ENCODE measurements around the gene LGR6.
"Not testable (repeated sequence)": the region's sequence is repeated elsewhere in the genome, so short reads cannot be mapped to it uniquely, and the experiment has no call there.

The LGR6 gene

DNA sequence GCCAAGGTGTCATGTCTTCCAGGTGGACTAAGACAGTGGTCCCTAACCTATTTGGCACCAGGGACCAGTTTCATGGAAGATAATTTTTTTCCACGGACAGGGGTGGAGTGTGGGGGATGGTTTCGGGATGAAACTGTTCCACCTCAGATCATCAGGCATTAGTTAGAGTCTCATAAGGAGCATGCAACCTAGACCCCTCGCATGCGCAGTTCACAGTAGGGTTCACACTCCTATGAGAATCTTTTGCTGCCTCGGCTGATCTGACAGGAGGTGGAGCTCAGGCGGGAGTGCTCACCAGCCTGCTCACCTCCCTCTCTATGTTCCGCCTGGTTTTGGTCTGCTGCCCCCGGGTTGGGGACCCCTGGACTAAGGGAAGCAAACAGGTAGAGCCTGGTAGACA is 30.9 kb downstream of the LGR6 start:
- no peak for DNase-seq

DNA sequence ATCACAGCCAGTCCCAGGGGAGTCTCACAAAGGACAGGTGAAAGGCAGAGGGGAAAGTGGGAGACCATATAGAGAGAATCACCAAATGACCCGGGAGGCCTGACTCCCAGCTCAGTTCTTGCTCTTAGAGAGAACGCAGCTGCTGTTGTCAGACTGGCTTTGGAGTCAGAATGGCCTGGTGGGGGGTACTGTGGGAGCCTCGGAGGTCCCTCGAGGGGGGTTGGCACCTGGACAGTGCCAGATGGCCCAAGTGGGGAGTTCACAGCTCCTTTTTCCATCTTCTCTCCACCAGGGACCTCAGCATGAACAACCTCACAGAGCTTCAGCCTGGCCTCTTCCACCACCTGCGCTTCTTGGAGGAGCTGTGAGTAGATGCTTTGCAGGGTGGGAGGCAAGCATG is 31.5 kb downstream of the LGR6 start:
- DNase-seq = no peak

DNA sequence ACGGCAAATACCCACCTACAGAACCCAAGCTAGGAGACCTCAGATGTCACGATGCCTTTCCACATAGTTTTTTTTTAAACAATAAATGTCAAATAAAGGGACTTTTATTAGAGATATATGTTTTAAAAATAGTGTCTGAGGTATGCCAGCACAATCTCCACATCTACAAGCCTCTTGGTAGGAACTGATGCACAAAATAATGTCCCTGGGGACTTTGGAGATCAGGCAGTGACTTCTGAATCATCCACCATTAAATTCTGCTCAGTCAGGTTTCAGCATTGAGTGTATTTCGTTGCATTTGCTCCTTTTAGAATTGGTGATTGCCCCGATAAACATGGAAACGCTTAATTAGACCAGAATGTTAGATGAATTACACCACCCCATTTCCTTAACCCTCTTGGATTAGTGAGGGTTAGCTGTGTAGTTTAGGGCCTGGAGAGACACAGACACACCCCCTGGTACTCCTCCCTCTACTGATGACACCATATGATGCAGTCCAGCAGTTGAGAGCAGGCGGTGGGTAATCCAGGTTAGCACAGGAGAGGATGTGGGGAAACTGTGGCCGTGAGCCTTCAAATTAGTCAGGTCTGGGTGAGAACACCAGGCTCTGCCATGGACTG is 33.6 kb downstream of the LGR6 start:
- peak in 1 of 5 experiments; percentile 70 for DNase-seq

DNA sequence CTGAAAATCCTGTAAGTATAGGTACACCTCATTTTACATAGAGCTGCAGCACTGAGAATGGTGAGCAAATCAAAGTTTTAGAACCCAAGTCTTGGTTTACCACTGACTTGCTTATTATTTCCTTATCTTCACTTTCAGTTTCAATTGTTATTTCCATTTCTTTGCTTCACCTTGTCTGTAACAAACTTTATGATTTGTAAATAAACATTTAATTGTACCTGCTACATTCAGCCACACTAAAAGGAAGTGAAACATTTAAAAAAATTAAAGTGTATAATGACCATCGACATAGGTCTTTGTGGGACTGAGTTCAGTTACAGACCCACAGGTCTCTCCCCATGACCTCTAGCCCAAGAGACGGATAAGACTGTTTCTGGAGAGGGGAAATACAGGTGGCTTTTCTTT is 34.4 kb downstream of the LGR6 start:
- peak in 1 of 5 experiments; percentile 66 for DNase-seq

DNA sequence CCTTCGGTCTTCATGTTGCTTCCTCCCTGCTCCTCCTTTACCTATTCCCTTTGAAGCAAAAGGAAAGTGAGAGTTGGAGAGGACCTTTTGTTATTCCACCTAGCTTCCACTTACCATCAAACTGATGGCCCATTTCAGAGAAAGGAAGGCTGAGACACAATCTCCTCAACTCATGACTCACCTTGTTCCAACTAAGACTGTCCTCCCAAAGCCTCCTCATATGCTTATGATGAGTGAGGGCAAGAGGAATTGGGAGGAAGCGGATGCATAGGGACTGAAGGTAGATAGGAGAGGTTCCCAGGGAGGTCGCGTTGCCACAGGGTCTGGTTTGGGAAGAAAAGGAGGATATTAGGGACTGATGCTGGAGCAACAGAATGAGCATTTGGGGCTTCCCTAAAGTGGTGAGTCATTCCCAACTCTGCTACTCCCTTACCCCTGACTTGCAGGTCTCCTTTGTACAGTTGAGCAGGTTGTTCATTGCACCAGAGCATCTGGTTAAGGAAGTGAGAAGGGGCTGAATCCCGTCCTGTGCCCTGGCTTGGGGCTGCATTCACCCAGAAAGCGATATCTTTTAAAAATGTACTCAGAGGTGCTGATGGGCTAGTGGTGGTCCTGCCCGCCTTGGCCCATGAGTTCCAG is 35.0 kb downstream of the LGR6 start:
- no peak for DNase-seq

DNA sequence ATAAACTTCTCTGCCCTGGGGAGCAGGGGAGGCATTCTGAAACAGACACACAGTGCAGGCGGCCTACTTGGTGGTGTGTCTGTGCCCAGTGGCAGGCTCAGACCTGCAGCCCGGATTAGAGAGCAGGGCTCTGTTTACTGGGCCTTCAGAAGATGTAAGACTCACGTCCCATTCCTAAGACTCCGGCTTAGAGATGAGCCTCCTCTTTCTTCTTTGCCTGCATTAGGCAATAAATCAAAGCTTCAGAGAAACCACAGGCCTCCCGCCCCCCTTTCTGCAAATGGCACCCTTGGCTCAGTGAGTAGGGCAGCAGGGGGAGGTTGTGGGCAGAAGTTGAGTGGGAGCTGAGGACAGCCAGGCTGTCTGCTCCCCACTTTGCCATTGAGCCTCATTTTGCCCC is 35.8 kb downstream of the LGR6 start:
- no peak for DNase-seq

DNA sequence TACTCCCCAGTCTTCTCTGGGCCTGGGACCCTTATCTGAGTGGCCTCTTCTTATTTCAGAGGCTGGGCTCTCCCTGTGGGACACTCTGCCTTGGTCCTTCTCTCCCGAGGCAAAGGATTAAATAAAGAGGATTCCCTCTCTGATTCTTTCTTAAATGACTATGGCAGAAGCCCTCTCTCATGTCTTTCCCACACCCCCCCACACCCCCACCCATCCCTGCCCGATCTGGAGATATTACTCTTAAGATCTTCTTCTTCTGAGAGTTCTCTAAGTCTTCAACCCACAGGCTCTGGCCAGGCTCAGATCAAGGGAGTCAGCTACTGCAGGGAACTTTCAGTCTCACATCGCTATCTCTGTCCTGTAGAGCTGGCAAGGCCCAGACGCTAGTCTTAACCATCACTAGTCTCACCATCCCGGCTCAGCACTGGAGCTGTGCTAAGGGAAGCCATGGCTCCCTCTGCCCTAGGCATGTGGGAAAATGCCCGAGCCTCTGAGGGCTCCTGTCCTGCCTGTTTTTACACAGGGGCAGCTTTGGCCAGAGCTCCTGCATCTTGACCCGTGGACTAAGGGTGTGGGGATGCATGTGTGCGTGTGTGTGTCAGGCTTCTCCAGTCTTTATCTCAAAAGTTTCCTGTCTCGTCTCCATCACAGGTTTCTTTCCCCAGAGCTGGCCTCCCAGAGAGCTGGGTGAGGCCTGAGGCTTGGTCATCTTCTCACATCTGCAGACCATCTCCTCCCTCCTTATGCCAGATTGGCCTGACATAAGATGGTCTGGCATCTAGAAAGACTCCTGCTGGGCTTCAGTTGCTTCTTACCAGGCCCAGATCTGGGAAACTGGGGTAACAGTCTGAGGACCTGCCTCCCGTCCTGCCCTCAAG is 36.7 kb downstream of the LGR6 start:
- no peak for DNase-seq

DNA sequence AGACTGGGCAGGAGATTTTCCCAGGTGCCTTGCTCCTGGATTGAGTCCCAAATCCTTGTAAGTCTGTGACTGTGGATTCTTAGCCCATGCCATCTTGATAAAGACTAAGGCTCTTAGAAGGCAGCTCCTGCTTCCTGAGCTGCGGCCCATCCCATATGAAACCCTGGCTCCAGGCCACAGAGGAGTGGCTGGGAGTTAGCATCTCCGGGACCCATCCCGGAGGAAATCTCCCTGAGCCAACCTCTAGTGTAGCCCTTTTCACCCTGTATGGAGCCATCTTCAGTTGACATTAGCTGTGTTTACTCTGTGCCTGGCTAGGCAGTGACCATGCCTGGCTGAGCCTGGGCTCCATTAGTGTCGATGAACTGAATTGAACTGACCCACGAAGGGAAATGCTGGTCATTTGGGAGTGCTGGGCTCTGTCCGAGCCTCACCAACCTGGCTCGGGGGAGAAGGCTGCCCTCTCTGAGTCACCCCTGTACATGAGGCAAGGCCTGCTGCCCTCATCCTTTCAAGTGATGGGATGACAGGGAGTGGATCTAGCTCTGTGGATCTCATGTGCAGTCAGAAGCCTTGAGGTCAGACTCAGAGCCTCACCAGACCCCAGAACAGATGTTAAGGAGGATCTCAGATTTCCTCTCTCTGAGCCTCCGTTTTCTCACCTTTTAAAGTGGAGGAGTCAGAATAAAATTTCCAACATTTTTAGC is 37.5 kb downstream of the LGR6 start:
- no peak for DNase-seq

DNA sequence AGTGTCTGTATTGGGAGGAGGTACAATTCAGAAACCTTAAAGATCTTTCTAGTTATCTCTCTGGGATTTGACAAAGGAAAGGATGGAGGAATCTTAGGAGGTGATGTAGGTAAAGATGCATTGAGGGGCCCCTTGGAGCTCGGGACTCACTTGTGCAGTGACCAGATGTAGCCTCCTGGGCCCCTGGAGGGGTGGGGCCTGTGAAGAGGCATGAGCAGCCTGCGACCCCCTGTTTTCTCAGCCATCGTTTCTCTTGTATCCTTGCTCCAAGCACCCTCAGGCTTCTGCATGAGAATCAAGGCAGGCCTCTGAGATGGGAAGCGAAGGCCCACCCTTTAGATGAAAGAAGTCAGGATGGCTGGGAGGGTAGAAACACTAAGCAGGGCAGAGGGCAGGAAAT is 39.6 kb downstream of the LGR6 start:
- DNase-seq = no peak

DNA sequence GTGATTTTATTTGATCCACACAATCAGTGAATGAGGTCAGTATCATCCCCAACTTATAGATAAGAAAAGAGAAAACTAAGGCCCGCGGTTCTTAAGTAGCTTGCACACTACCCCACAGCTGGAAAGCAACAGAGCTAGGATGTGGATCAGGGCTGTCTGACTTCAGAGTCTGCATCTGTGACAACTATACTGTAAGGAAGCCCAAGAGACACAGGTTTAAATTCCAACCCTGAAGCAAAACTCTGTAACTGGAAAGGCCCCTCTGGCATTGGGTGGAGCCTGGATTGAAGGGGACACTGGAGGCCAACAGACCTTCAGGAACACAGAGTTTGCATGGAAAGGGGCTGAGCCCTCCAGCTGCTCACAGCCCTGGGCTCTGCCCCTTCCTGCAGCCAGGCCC is 40.2 kb downstream of the LGR6 start:
- no peak for DNase-seq

DNA sequence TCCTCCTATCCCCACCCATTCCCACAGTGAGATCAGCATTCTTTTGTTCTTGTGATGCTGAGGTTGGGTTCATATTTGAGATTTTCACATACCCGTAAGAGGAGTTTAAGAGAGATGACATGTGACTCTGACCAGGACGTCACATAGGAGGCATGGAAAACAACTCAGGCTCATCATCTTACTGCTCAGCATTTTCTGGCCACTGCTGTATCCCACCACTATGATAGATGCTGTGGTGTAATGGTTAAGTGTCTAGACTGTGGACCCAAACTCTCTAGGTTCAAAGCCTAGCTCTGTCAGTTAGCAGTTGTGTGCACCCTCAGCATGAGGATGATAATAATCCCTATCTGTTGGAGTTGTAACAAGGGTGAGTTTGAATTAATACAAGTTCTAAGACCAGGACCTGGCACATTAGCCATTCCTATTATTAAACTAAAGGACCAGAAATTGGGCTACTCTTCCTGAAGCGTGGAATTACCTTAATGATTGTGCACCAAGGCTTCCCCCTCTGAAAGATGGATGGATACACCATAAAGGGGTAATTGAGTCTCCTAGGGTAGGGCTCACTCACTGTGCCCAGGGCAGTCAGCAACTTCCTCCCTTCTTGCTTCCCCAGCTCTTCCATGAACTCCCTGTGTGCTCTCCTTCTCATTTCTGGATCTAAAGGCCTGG is 40.9 kb downstream of the LGR6 start:
- DNase-seq = no peak

DNA sequence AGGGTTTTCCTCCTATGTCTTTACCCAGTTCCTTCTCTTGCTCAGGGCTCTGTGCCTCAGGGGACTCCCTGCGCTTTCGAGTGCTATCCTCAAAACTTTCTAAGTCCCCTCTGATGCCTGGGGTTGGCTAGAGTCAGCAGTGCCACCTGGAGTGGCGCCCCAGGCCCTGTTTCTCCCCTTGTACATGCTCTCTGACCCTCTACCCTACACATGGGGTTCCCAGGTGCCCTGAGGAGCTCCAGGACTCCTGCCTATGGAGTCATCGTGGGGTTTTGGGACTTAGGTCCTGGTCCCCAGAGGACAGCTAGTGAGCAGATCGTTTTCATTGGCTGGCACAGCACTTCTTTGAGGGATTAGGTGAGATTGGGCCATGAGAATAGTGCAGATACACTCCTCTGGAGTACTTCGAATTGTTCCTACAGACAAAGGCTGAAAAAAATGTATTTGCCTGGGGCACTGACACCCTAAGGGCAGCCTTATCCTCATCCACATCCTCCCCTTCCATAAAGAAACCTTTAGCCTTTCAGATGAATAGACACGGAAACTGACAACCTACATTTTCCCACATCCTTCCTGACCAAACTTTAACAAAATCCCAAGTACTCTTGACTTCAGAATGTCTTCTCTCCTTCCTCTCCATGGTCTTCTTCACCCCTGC is 41.5 kb downstream of the LGR6 start:
- no peak for DNase-seq

DNA sequence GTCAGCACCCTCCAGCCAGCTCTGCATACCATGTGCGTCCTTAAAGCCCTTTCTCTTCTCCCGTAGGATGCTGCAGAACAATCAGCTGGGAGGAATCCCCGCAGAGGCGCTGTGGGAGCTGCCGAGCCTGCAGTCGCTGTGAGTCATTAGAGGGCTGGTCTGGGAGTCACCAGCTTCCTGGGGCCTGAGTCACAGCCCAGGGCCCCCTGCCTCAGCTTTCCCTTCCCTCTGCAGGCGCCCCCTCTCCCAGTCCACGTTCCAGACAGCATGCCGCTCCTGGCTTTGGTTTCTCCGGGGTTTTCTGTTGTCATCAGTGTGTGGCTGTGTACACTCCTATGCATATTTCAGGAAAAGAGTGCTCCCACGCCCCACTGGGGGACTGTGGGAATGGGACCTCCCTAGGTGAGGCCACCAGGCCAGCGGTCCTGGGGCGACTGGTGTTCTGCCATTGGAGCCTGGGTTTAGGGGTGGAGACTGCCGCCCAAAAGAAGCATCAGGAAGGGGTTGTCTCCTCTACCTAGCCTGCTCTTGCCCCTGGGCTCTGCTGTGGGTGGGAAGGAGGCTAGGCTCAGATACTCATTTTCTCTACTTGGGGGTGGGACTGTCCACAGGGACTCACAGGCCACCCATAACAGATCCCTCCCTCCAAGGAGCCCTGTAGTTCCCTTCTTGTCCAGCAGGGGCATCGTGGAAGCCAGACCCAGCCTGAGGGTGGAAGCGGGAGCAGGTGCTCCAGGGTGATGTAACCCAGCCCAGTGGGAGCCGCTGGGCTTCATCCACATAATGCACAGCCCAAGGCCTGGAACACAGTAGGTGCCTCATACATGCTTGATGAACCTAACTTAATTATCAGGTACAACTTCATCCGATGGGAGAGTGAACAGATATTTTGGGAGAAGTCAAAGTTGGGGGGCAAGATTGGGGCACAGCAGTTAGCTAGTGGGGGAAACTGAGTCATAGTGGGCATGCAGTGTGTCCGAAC is 42.5 kb downstream of the LGR6 start:
- DNase-seq = peak; percentile 23 to 61 (median 44)

DNA sequence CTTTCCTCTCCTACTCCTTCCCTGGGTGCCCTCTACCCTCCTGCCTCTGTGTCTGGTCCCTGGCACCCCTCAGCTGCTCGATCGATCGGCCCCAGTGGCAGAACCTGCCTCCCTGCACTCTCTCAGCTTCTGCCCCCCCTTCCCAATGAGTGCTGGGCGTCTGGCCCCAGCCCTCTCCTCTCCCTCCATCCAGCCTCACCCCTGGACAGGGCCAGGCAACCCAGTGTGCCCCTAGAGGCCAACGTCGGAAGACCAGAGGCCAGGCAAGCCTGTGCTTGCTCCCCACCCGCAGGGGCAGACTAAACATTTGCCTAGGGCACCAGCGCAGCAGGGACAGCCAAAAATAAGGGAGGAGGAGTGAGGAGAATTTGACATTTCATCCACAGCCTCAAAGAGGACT is 43.5 kb downstream of the LGR6 start:
- peak in 2 of 5 experiments; percentile 6 to 40 for DNase-seq

DNA sequence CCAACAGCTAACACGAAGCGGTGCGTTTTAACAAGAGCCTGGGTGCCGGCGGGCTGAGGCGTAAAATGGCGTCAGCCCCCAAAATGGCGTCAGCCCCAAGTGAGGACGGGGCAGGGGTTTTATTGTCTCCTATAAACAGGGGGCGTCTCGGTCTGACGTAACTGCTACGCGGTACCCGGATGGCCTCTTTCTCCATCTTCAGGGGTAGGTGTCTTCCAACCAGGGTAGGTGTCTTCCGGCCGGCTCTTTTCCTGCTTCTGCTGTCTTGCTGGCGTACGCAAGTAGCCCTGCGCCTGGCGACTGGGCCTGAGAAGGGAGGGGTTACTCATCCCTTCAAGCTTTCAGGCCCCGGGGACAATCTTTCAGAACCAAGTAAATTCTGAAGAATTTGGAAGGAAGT is 45.3 kb downstream of the LGR6 start:
- no peak for DNase-seq

DNA sequence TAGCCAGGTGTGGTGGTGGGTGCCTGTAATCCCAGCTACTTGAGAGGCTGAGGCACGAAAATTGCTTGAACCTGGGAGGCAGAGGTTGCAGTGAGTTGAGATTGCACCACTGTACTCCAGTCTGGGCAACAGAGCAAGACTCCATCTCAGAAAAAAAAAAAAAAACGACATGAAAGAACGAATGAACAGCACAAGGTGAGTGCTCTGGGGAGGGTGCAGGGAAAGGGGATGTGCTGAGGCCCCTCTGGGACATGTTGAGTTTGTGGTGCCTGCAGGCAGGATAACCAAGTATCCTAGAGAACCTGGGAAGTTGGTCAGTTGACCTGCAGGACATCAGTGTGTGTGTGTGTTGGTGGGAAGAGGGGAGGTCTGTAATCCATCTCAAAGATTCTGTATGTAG is 46.6 kb downstream of the LGR6 start:
- not testable (repeated sequence) for DNase-seq

DNA sequence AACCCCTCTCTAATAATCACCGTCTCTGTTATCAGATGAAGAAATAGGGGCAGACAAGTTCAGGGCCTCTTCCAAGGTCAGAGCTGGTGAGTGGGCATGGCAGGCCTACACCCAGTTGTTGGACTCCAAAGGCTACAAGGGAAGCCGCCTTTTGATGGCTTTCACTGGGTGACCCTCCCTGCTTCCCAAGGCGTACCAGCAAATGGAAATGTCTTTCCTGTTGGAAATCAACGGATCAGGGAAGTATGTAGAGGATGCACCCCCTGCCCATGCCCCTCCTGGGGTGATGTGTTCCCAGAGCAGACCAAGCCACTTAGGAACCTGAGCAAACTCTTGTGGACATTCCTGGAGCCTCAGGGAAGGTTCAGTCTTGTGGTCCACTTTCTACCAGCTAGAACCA is 47.4 kb downstream of the LGR6 start:
- DNase-seq = no peak

DNA sequence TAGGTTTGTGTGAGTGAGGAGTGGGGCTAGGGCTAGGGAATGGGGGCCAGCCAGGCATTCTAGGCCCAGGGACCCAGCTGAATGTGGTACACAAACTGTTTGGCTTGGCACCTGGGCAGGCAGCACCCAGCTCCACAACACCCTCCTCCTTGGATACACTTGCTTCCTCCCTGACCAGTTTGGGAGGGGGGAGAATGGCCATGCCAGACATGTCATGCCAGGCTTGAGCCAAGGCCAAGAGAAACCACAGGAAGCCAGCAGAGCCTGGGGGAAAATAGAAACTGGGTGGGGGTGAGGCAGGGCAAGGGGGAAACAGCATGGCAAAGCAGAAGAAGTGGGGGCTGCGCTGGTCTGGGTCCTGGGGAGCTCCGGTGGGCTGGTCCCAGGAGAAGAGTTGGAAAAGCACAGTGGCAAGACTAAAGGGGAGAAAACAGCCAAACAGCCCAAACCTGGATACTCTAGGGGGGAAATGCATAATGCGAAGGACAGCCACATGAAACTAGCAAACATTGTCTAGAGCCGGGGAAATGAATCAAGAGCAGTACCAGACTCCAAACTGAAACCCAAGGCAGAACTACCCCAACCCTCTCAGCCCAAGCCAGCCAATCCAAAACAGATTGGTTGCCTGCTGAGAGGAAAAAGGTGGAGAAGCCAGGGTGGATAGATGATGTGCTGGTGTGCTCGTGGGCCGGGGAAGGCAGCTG is 47.9 kb downstream of the LGR6 start:
- no peak for DNase-seq

DNA sequence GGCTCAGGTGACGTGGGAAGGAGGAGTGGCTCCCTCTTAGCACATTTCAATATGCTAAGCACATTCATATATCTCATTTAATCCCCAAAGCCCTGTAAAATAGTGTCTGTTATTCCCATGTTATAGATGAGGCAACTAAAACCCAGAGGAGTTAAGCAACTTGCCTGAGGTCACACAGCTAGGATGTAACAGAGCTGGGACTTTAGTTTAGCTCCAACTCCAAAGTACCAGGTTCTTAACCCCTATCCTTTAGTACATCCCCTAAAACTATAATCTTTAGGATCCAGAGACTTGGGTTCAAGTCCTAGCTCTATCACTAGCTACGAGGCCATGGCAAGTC is 48.5 kb downstream of the LGR6 start:
- DNase-seq = no peak

DNA sequence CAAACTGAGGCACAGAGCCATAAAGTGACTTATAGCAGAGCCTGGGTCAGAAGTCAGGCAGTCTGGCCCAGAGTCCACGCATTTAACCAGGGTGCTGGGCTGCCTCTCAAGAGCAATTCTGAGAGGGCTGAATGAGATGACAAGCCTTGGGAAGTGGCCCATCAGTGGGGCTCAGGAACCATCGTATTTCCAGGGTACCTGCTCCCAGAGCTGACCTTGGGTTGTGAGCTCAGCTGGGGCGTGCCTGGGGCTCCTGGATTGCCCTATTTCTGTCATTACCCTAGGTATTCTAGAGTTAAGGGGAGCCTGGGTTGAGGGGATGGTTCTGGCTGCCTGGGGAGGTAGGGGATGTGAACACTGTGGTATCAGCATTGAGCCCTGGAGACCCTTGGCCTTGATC is 49.4 kb downstream of the LGR6 start:
- DNase-seq = no peak

Measured in T-helper 2 cell (primary cell).